ENCODE results near the gene MAMDC4.
A peak's percentile ranks its signal among the peaks of the same experiment; 100 is the strongest.

The MAMDC4 gene

DNA sequence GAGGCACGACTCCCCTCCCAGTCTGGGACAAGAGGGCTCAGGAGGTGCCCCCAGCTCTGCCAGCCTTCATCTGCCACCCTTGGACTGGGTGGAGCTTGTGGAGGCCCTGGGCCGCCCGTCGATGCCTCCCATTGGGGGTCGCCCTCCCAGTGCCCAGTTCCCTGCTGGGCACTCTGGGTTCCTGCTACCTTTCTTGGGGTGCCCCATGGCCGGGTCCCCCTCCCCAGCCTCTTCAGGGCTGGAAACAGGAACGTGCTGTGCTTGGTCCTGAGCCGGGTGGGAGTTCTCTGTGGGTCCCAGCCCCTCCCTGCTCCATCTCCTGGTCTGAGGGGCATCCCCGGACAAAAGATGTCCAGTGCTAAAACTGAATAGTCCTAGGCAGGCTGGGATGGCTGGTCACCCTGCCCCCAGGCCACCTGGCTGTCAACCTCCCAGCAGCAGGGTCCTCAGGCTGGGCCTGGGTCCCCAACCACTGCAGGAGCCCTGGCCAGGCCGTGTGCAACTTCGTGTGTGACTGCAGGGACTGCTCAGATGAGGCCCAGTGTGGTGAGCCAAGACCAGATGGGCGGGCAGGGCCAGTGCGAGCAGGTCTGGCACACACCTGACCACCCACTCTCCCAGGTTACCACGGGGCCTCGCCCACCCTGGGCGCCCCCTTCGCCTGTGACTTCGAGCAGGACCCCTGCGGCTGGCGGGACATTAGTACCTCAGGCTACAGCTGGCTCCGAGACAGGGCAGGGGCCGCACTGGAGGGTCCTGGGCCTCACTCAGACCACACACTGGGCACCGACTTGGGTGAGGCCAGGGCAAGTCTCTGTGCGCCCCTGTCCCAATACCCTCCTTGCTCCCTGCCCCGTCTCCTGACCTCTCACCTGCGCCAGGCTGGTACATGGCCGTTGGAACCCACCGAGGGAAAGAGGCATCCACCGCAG lies 784 bp downstream of the MAMDC4 start:
- Histone ChIP-seq H2AK5ac (ENCODE audit: low read depth, low read length) (peak overlapping the region; percentile 79), H3K4ac (ENCODE audit: low read length) (no peak overlapping the region), H2BK5ac (ENCODE audit: low read length) (peak overlapping the region; percentile 84), H3K9me3 (replicated peaks in 1 of 2; ENCODE audit: control insufficient read depth in 2 of 2, insufficient read depth in 1 of 2, low read depth in 1 of 2, low read length in 2 of 2) (no peaks in the 10 kb centered on the region), H3K4me1 (ENCODE audit: control insufficient read depth in 2 of 2, insufficient read depth in 1 of 2, low read depth in 1 of 2, low read length in 2 of 2) (peaks cover 9% of the 10 kb centered on the region in 2 donors), H2BK120ac (ENCODE audit: low read depth, low read length) (no peak overlapping the region), H3K9ac (ENCODE audit: low read depth, low read length, poor library complexity) (no peak overlapping the region), H4K91ac (ENCODE audit: low read depth, low read length, poor library complexity) (no peak overlapping the region), H4K8ac (ENCODE audit: low read depth, low read length) (no peak overlapping the region), H2AFZ (ENCODE audit: low read length) (no peak overlapping the region), H3K18ac (ENCODE audit: low read length) (peak overlapping the region; percentile 19), H3K36me3 (replicated peaks in 1 of 2; ENCODE audit: control insufficient read depth in 2 of 2, insufficient read depth in 2 of 2, low read length in 2 of 2) (peaks cover 16 to 30% of the 10 kb centered on the region in 2 donors), H3K27ac (replicated peaks; ENCODE audit: low read length) (no peak overlapping the region), H3K4me3 (ENCODE audit: low read length in 2 of 2) (peak overlapping the region in 1 of 2 donors; percentile 31), H3K14ac (ENCODE audit: low read length) (no peak overlapping the region), H3K4me2 (ENCODE audit: insufficient read depth, low read length, poor library complexity, severe bottlenecking) (no peak overlapping the region), H2BK15ac (ENCODE audit: low read length) (no peak overlapping the region), H2BK12ac (ENCODE audit: low read length) (no peak overlapping the region), H3K27me3 (ENCODE audit: control insufficient read depth in 3 of 3, insufficient read depth in 3 of 3, low read depth in 1 of 3, low read length in 3 of 3) (no peaks in the 10 kb centered on the region), H3K79me1 (ENCODE audit: low read depth, low read length) (peaks cover 16% of the 10 kb centered on the region), H3K23ac (ENCODE audit: low read depth, low read length, poor library complexity) (peak overlapping the region; percentile 5)
- DNase-seq (ENCODE audit: low spot score), result no peak
- no CpG with 5 or more reads among the region's 29 CpGs for WGBS, 2 donors (ENCODE audit: extremely low coverage in 2 of 2, insufficient read length in 2 of 2, insufficient replicate concordance in 1 of 2)

DNA sequence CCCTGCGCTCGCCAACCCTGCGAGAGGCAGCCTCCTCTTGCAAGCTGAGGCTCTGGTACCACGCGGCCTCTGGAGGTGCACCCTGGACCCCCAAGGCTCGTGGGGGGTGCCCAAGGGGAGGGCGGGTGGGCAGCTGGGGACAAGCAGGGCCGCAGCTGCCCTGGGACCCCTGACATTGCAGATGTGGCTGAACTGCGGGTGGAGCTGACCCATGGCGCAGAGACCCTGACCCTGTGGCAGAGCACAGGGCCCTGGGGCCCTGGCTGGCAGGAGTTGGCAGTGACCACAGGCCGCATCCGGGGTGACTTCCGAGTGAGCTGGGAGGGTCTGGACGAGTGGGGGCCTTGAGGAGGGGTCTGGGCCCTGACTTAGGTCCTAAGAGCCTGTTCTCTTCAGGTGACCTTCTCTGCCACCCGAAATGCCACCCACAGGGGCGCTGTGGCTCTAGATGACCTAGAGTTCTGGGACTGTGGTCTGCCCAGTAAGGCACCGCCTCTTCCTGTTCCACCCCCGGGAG lies 1.5 kb downstream of the MAMDC4 start:
- no peaks in the 10 kb centered on the region for H3K9me3 ChIP-seq (replicated peaks in 1 of 2; ENCODE audit: control insufficient read depth in 2 of 2, insufficient read depth in 1 of 2, low read depth in 1 of 2, low read length in 2 of 2)
- no peak overlapping the region for H3K4me3 ChIP-seq (ENCODE audit: low read length in 2 of 2)
- H3K14ac ChIP-seq (ENCODE audit: low read length), result no peak overlapping the region
- H4K8ac ChIP-seq (ENCODE audit: low read depth, low read length), result no peak overlapping the region
- peaks cover 19 to 30% of the 10 kb centered on the region in 2 donors for H3K36me3 ChIP-seq (replicated peaks in 1 of 2; ENCODE audit: control insufficient read depth in 2 of 2, insufficient read depth in 2 of 2, low read length in 2 of 2)
- no peak overlapping the region for H2AFZ ChIP-seq (ENCODE audit: low read length)
- H4K91ac ChIP-seq (ENCODE audit: low read depth, low read length, poor library complexity), result no peak overlapping the region
- H2BK5ac ChIP-seq (ENCODE audit: low read length), result no peak overlapping the region
- WGBS, 2 donors (ENCODE audit: extremely low coverage in 2 of 2, insufficient read length in 2 of 2, insufficient replicate concordance in 1 of 2), result no CpG with 5 or more reads among the region's 18 CpGs
- no peak for DNase-seq (ENCODE audit: low spot score)
- no peak overlapping the region for H2BK12ac ChIP-seq (ENCODE audit: low read length)
- no peak overlapping the region for H3K18ac ChIP-seq (ENCODE audit: low read length)
- H3K27me3 ChIP-seq (ENCODE audit: control insufficient read depth in 3 of 3, insufficient read depth in 3 of 3, low read depth in 1 of 3, low read length in 3 of 3), result no peaks in the 10 kb centered on the region
- H3K27ac ChIP-seq (replicated peaks; ENCODE audit: low read length), result no peak overlapping the region
- H3K9ac ChIP-seq (ENCODE audit: low read depth, low read length, poor library complexity), result no peak overlapping the region
- H3K4ac ChIP-seq (ENCODE audit: low read length), result no peak overlapping the region
- peaks cover 13% of the 10 kb centered on the region for H3K79me1 ChIP-seq (ENCODE audit: low read depth, low read length)
- H2AK5ac ChIP-seq (ENCODE audit: low read depth, low read length), result no peak overlapping the region
- H2BK15ac ChIP-seq (ENCODE audit: low read length), result no peak overlapping the region
- H3K4me1 ChIP-seq (ENCODE audit: control insufficient read depth in 2 of 2, insufficient read depth in 1 of 2, low read depth in 1 of 2, low read length in 2 of 2), result peaks cover 9% of the 10 kb centered on the region in 2 donors
- H2BK120ac ChIP-seq (ENCODE audit: low read depth, low read length), result no peak overlapping the region
- no peak overlapping the region for H3K23ac ChIP-seq (ENCODE audit: low read depth, low read length, poor library complexity)
- no peak overlapping the region for H3K4me2 ChIP-seq (ENCODE audit: insufficient read depth, low read length, poor library complexity, severe bottlenecking)

DNA sequence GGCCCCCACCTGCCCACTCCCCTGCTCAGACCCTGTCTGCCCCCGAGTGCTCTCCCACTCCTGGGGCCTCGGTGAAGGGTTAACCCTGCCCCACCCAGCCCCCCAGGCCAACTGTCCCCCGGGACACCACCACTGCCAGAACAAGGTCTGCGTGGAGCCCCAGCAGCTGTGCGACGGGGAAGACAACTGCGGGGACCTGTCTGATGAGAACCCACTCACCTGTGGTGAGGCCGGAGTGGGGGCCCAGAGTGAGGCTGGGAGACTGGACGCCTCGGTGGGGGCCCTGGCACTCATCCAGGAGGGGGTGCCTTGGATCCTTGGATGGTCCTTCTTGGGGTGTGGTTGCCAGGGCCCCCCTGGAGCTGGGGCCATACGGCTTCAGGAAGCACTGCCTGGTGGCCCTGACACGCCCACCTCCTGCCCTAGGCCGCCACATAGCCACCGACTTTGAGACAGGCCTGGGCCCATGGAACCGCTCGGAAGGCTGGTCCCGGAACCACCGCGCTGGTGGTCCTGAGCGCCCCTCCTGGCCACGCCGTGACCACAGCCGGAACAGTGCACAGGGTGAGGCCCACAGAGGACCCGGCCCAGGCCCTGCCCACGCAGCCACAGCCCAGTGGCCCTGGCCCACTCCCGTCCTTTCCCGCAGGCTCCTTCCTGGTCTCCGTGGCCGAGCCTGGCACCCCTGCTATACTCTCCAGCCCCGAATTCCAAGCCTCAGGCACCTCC lies 2.1 kb downstream of the MAMDC4 start:
- Histone ChIP-seq H2BK120ac (ENCODE audit: low read depth, low read length) (no peak overlapping the region), H4K91ac (ENCODE audit: low read depth, low read length, poor library complexity) (no peak overlapping the region), H3K14ac (ENCODE audit: low read length) (no peak overlapping the region), H3K27me3 (ENCODE audit: control insufficient read depth in 3 of 3, insufficient read depth in 3 of 3, low read depth in 1 of 3, low read length in 3 of 3) (no peaks in the 10 kb centered on the region), H3K4me1 (ENCODE audit: control insufficient read depth in 2 of 2, insufficient read depth in 1 of 2, low read depth in 1 of 2, low read length in 2 of 2) (peaks cover 9% of the 10 kb centered on the region in 2 donors), H2BK5ac (ENCODE audit: low read length) (no peak overlapping the region), H3K4ac (ENCODE audit: low read length) (peak overlapping the region; percentile 37), H2AFZ (ENCODE audit: low read length) (no peak overlapping the region), H2BK15ac (ENCODE audit: low read length) (no peak overlapping the region), H3K9ac (ENCODE audit: low read depth, low read length, poor library complexity) (no peak overlapping the region), H3K9me3 (replicated peaks in 1 of 2; ENCODE audit: control insufficient read depth in 2 of 2, insufficient read depth in 1 of 2, low read depth in 1 of 2, low read length in 2 of 2) (no peaks in the 10 kb centered on the region), H2BK12ac (ENCODE audit: low read length) (no peak overlapping the region), H3K4me3 (ENCODE audit: low read length in 2 of 2) (no peak overlapping the region), H3K23ac (ENCODE audit: low read depth, low read length, poor library complexity) (peak overlapping the region; percentile 43), H3K36me3 (replicated peaks in 1 of 2; ENCODE audit: control insufficient read depth in 2 of 2, insufficient read depth in 2 of 2, low read length in 2 of 2) (peaks cover 19 to 34% of the 10 kb centered on the region in 2 donors), H2AK5ac (ENCODE audit: low read depth, low read length) (no peak overlapping the region), H3K18ac (ENCODE audit: low read length) (no peak overlapping the region), H3K79me1 (ENCODE audit: low read depth, low read length) (peaks cover 14% of the 10 kb centered on the region), H4K8ac (ENCODE audit: low read depth, low read length) (no peak overlapping the region), H3K27ac (replicated peaks; ENCODE audit: low read length) (no peak overlapping the region), H3K4me2 (ENCODE audit: insufficient read depth, low read length, poor library complexity, severe bottlenecking) (no peak overlapping the region)
- DNase-seq (ENCODE audit: low spot score), result no peak
- no CpG with 5 or more reads among the region's 30 CpGs for WGBS, 2 donors (ENCODE audit: extremely low coverage in 2 of 2, insufficient read length in 2 of 2, insufficient replicate concordance in 1 of 2)
